HG03196 (cell line): ENCODE data around the gene KRTAP5-2.

Experiments
- ATAC-seq: cut with Tn5 transposase; IDR thresholded peaks from one replicate; pipeline ENCODE4 v1.9.1; 2021; ENCODE audit not compliant: unreplicated experiment

KRTAP5-2 gene

DNA sequence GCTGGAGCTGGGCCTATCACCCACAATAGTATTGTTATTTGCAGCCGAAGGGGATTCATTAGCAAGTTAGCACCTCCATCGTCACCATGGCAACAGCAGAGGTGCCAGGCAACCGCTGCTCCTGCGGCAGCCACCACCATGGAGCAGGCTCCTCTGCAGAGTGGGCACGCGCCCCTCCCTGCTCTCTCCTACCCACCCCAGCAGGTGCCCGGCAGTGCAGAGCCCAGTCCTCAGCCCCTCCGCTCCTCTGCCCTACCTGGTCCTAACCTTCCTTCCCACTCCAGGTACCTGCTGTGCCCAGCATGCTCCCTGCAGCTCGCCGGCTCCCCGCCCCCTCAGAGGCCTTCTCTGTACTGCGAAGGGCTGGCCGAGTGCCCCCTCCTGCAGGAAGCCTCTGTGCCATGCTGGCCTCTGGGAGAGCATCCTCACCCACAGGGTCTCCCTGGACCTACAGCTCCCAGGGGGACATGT, 29.6 kb downstream of the KRTAP5-2 start:
- ATAC-seq = no peak

DNA sequence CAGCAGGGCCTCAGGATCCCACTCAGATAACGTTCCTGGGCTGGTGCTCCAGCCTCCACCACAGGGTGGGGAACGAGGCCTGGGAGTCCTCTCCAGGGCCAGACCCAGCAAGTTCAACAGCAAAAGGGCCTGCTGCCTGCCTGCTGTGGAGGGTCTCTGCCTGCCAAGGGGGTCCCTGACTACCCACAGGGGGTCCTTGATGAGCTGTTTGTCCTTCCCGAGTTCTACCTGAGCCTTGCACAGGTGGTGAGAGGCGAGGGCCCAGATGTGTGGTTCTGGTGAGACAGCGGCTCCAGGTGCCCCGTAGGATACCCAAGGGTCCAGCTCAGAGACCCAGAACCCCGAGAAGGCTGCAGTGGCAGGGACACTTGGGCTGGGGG, 30.4 kb downstream of the KRTAP5-2 start:
- no peak for ATAC-seq

DNA sequence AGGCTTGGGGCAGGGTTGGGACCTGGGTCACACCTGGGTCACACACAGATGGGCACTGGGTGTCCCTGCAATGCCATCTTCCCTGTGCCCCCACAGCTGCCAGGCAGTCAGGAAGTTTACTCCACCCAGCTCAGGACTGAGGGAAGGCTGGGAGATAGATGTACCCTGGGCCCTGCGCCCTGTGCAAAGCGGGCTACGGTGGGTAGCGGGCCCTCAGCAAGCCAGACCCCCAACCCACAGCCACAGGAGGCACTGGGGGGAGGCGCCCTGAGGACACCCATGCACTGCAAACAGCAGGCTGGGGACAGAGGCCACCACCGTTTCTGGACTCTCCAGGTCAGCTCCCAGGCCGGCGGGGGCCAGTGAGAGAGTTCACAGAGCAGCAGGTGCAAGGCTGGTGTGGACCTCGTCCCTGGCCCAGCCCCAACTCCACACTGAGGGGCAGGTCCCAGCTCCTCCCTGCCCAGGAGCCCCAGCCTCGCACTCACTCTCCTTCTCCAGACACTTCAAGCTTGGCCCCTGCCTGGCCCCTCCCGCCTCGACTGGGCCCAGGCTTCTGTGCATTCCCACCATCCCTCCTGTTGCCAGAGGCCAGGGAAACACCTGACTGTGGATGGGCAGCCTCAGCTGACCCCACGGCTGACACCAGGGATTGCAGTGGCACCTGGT, 30.9 kb downstream of the KRTAP5-2 start:
- ATAC-seq = no peak

DNA sequence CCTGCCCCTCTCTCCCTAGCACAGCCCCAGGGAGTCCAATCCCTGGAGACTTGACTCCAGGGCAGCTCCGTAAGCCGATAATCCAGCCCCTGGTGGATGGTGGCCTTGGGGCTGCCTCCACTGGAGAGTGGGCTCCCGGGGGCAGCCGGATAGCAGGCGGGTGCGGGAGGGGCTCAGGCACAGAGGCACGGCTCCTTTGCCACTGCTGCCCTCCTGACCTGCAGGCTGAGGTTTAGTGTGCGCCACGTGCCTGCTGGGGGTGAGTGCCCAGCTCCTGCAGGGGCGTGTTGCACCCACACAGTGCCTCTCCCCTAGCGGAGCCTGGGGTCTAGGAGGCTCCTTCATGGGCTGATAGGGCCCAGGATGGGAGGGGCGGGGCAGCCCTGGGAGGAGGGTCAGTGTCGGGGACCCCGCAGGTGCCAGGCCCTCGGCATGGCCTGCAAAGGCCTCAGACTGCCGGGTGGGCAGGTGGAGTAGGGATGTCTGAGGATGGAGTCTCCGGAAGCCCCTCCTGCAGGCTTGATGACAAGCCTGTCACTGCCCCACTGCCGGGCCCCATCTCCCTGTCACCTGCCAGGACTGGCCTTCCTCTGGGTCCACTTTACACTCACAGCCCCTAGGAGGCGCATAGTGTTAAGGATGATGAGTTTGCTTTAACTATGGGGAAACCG, 31.6 kb downstream of the KRTAP5-2 start:
- no peak for ATAC-seq

DNA sequence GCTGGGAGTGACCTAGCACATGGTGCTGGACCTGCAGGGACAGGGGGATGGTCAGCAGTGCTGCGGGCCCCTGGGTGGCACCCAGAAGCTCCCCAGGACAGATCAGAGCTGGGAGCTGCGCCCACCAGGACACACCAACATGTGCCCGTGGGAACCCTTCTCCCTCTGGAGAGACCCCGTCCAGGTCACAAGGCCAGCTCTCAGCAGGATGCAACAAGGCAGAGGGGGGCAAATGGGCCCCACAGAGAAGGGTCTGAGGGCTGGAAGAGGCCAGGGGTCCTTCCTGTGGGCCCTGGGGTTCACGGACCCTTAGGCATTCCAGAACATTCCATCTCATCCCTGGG, 32.2 kb downstream of the KRTAP5-2 start:
- no peak for ATAC-seq

DNA sequence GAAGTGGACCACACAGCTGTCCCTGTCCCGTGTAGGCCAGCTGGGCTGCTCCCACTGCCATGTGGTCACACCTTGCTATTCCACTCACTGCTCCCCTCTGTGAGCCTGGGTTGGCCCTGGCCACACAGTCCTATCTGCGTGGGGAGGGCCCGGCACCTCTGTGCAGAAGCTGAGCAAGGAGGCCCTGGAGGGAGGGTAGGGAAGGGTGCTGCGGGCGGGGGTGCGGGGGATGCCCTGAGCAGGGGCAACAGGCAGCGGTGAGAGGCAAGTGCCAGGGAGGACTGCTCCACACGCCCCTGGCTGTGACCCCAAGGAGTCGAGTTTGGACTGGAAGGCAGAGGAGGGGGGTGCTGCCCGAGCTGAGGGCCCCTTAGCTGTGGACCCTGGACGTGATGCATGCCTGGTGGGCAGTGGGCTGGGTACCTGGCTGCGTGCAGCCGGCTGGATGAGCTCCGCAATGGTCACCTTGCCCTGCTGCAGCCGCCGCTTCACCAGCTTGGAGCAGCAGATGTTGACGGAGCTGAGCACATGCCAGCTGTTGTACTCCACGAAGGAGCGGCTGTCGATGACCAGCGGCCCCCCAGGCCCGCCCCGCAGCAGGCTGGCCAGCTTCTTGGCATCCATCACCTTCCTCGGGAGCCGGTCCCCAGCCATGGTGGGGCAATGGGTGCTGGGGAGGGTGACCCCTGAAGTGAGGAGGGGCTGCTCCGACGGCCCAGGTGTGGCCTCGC, 32.8 kb downstream of the KRTAP5-2 start:
- ATAC-seq = no peak

DNA sequence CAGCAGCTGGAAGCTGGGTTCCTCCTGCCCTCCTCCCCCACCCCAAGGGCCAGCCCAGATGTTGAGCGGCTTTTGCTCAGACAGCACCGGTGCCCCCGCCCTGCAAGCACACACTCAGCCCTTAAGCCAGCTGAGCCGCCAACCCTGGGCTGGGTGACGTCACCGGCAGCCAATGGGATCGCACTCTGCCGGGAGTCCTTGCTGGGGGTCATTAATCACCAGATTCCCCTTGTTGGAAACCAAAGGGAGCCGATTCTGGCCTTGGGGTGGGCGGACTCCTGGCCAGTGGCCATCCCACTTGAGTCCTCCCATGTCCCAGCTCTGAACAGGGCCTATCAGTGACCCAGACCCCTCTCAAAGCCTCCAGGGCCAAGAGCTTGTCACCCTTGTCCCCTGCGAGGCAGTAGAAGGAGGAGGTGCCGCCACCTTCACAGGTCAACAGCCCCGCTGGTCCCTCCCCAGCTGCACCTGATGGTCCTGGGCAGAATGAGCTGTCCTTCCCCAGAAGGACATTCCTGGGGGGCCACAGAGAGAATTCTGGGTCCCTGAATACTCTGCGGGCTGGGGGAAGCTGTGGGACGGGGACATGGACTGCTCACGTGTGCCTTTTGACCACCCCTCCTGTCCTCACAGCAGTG, 33.4 kb downstream of the KRTAP5-2 start:
- no peak for ATAC-seq

DNA sequence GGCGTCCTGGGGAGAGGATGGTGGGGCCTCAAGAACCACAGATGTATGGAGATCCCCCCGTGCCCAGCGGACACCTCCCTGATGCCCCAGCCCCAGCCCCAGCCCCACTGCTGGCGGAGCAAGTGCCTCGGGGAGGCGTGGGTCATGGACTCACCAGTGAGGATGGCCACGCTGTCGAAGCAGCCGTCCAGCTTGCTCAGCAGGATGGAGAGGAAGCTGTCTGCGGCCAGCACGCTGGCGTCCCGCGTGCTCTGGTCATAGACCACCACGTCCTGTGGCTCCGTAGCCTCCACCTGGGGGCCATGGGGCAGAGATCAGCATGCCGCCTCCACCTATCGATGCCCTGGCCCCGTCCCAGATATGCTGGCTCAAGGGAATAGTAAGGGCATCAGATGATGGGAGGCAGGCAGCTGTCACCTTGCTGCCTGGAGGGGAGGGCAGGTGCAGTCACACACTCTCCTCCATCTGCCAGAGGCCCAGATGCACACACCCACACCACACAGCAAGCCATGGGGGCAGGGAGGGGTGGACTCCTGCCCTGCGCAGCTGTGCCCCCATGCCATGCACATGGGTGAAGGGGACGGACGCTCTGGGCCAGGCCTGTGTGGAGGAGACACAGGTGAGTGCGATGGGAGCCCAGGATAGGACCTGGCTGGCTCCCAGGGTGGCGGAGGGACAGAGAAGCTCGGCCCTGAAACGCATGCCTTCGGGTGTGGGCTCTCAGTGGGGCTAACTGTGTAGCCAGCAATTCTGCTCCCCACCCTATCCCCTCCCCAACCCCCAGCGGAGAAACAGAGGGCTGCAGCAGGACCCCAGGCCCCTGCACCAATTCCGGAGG, 34.2 kb downstream of the KRTAP5-2 start:
- ATAC-seq = no peak

DNA sequence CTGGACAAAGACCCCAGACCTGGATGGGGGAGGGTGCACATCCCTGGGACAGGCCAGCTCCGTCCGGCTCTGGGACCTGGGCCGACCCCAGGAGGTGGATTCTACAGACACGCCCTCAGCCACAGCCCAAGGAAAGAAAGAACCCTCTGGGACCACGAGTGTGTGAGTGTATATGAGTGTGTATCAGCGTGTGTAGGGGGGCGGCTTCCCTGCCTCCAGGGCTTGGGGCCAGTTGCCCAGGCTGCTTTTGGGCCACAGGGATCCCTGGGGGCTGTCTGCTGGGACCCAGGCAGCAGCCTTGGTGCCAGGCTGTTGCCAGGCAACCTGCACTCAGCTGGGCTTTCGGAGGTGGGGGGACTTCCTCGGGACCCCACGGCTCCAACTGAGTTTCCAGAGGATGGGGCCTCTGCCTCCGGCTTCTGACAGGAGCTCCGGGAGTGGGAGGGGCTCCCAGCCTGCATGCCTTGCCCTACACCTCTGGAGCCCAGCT, 34.9 kb downstream of the KRTAP5-2 start:
- no peak for ATAC-seq

DNA sequence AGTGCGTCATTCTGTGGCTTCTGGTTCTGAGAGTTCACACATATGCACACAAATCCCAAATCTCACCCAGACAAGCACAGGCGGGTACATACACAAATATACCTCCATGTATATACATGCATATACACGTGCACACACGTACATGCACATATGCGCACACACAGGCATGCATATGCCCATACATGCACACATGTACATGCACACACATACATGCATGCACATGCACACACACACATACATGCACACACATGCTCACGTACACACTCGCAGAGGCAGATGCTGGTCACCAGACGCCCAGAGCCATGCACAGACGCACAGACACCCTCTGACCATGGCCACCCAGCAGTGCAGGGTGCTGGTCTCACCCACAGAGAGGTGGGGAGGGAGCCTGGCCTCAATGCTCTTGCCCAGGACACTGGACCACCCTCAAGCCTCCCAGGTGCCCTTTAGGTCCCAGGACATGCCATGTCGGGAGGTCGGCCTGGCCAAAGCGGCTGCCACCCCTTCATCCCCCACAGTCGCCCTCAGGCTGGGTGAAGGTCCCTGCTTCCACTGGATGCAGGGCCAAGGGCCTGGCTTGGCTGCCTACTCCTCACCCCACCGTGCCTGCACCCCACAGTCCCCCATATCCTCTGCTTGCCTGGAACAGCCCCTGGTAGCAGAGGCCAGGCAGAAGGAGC, 35.5 kb downstream of the KRTAP5-2 start:
- ATAC-seq = no peak

DNA sequence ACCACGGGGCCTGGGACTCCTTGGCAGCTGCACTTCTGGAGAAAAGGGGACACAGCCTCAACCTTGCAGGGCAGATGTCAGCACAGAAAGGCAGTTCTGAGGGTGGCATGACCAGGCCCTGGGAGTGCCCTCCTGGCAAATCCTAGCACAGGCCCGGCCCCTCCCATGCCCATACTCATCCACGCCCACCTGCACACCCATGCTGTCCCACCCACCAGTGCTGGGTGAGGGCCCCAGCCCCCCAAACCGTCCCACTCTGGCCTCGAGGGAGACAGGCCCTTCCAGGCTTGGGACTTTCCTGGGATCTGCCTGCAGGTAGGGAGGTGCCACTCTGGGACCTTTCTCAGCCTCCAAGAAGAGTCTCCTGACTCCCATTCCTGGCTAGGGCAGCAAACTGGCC, 36.1 kb downstream of the KRTAP5-2 start:
- ATAC-seq = no peak

DNA sequence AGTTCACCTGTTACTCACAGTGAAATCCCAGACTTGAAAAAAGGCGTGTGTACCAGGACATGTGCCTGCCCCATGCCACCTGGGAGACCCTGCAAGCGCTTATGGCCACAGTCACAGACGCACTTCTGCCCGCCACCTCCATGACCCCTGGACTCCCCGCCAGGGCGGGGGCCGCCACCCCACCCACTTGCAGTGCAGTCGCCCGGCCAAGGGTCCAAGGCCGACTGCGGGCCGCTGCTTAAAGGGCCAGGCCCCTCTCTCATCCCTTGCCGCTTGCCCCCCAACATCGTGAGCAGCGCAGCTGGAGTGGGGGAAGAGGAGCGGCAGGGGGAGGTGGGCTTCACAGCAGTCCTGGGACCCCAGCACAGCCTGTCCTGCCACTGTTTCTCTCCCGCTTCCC, 36.8 kb downstream of the KRTAP5-2 start:
- no peak for ATAC-seq

DNA sequence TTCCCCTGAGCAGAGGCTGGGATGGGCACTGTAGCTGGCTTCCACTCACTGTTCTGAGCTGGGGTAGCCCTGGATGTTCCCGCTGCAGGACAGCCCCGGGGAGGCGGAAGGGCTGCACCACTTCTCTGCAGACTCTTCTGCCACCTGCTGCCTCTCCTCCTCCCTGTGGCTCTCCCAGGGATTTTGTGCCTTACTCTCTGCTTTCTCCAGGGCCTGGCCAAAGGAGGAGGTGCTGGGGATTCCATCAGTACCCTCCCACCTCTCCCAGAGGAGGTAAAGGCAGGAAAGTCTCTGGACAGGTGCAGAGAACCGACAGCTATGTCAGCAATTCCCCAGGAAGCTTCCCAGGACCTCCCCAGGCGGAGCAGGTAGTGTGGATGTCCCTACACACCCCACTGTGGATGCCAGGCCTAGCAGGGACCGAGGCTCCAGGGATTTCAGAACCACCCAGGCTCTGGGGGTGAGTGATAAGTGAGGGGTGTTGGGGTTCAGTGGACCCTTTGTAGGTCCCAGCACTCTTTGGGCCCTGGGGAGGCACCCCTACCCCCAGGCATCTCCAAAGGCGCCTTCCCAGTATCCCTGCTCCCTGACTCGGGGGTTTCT, 37.3 kb downstream of the KRTAP5-2 start:
- no peak for ATAC-seq

DNA sequence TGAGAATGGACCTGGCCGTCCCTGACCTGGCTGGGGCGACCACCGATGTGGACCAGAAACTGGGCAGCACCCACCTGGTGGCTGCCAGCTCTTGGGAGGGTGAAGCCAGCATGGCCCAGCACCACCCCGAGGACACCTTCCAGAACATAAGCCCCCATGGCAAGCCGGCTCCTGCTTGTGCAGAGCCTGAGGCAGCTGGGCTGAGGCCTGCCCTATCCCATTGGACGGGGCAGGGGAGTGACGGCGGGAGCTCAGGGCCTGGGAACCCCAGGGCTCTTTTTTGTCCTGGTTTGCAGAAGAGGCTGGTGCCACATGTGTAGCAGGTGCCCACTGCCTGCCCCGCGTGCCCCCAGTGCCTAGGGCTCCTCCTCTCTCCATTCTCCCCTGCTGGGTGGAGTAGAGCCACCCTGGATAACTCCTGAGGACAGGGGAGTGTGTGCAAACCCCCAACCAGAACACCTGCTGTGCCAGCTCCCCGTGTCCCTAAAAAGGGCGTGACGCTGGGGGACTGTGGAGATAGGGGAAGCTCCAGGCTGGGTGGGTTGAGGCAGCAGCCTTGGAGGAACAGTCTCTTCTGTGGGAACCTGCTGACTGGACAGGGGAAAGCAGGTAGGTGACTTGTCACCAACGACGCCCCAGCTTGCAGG, 38.0 kb downstream of the KRTAP5-2 start:
- ATAC-seq = no peak

DNA sequence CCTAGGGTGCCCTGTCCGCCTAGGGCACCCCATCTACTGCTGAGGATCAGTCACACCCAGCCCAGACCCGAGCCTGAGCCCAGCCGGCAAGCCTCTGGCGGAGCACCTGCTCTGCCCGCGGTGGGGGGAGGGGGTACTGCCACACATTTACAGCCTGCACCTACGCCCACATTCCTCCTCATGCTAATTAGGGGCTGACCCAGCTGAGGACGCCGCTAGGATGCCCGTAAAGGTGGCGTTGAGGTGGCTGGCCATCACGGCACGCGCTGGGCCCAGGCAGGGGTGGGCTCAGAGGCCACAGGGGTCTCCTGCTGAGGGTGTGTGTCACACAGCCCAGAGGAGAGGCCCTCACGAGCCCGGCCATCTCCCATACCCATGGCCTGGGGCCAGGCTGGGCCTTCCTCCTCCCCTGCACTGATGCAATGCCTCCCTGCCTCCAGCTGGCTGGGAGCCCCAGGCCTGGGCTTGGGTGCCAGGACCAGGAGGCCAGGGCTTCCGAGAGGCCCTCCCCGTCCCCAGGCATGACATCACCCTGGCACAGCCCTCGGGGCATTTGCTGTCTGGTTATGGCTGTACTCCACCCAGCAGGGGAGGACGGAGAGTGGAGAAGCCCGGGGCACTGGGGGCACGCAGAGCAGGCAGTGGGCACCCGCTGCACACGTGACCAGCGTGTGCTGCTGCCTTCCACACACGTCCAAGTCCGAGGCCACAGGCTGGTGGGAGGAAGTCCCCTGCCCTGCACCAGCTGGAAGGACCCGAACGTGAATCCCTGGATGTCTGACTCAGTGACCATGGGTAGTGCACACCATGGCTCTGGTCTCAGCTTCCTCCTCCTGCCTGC, 38.8 kb downstream of the KRTAP5-2 start:
- ATAC-seq = no peak

DNA sequence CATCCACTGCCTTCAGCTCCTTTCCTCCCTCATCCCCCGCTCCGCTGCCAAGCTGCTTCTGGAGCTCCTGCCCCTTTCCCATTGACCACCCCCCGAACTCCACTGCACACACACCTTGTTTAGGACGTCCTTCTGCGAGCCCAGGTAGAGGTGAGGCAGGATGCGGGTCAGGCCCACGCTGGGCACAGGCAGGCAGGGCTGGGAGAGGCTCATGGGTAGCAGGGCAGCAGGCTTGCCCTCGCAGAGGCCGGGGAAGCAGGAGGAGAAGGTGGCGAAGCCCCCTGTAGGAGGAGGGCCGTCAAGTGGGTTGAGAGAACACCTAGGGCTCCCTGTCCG, 39.4 kb downstream of the KRTAP5-2 start:
- no peak for ATAC-seq

DNA sequence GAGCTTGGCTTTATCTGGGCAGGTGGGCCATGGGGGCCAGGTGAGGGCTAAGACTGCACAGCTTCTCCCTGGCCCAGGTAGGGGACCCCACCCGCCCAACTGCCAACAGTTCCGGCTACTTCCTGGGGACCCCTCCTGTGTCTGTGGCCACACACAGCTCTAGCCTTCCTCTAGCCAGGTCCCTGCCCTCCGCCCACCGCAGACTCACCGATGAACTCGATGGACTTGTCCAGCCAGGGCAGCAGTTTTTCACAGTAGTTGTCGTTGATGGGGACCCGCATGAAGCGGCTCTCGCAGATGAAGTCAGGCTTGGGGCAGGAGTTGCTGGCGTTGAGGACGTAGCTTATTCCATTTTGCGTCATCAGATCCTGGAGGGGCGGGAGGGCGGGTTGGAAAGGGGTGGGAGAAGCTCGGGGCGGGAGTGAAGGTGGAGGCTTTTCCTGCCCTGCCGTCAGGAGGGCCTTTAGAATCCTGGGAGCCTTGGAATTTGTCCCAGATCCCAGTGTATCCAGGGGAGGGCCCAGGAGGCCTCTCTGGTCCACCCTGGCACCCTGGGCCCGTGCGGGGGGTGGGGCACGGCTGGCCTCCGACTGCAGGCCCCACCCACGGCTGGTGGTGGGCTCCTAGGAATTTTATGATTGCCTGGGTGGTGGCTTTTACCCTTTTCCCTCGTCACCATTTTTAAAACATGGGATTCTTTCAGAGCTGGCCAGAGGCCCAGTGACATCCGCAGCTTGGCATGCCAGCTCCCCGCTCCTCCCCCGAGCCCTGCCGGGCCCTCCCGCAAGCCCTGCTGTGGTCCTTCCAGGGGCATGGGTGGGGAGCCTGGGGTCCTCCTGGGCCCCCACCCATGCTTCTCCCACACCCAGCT, 40.0 kb downstream of the KRTAP5-2 start:
- no peak for ATAC-seq
